AG08396 (cell line): ENCODE measurements around the gene CCDC78.
A peak's percentile ranks its signal among the peaks of the same experiment; 100 is the strongest.
"Not testable (repeated sequence)": the region's sequence is repeated elsewhere in the genome, so short reads cannot be mapped to it uniquely, and the experiment has no call there.

Experiments used
- DNase-seq: peaks from one replicate; pipeline ENCODE4 v3.0.0; 2012; ENCODE audit warnings: low spot score, mixed read lengths

Gene CCDC78

GRCh38 chr16:693364-693763, 32.9 kb downstream of the CCDC78 start:
- no peak for DNase-seq

- DNase-seq: no peak
Measured at GRCh38 chr16:692356-693108, 33.7 kb downstream of the CCDC78 start.

DNA sequence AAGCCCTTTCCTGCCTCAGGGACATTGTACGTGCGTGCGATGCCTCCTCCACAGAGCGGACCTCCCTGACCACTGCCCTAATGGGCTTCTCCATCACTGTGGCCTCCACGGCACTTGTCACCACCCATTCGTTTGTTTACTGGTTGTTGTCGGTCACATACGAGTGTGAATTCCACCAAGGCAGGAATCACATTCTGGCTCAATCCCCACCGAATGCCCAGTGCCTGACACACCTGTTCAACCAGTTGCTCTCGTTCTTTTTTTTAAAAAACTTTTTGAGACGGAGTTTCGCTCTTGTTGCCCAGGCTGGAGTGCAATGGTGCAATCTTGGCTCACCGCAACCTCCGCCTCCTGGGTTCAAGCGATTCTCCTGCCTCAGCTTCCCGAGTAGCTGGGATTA, 35.0 kb downstream of the CCDC78 start:
- not testable (repeated sequence) for DNase-seq

GRCh38 chr16:689175-689897, 36.9 kb downstream of the CCDC78 start:
- no peak for DNase-seq

- no peak for DNase-seq
Measured at GRCh38 chr16:687499-687898, 38.7 kb downstream of the CCDC78 start.

- DNase-seq: no peak
Measured at GRCh38 chr16:686459-687260, 39.6 kb downstream of the CCDC78 start.

- DNase-seq: peak; percentile 69
Measured at GRCh38 chr16:685967-686366, 40.3 kb downstream of the CCDC78 start.

DNA sequence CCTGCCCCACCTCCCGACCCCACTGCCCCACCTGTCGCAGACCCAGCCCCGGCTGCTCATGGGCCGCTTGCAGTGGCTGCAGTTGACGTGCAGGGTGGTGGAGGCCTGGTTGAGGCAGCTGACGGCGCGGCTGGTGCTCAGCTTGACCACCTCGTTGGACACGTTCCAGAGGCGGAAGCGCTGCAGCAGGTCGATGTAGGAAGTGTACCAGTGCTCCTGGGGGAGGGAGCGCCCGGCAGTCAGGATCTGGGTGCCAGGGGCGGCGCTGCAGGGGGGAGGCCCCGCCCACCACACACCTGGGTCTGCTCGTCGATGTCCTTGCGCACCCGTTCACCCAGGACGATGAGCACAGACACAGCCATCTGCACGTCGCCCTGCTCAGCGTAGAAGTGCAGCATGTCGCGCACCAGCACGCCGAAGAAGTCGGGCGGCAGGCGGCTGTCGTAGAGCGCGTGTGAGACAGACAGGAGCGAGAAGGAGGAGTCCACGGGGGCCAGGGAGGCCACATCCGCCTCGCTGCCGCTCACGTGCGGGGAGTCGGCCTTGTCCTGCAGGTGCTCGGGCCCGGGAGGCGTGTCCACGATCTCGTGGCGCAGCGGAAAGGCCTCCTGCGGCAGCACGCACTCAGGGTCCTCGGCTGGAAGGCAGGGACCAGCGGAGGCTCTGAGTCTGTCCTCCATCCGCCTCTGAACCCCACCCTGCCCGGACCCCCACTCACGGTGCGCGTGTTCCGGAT, 41.1 kb downstream of the CCDC78 start:
- no peak for DNase-seq

- peak; percentile 95 for DNase-seq
Measured at GRCh38 chr16:684071-684794, 42.0 kb downstream of the CCDC78 start, which contains the start of gene JMJD8. JMJD8 (minus strand) TSS chr16:684334; CDS start chr16:684319, 15 bp downstream.

DNA sequence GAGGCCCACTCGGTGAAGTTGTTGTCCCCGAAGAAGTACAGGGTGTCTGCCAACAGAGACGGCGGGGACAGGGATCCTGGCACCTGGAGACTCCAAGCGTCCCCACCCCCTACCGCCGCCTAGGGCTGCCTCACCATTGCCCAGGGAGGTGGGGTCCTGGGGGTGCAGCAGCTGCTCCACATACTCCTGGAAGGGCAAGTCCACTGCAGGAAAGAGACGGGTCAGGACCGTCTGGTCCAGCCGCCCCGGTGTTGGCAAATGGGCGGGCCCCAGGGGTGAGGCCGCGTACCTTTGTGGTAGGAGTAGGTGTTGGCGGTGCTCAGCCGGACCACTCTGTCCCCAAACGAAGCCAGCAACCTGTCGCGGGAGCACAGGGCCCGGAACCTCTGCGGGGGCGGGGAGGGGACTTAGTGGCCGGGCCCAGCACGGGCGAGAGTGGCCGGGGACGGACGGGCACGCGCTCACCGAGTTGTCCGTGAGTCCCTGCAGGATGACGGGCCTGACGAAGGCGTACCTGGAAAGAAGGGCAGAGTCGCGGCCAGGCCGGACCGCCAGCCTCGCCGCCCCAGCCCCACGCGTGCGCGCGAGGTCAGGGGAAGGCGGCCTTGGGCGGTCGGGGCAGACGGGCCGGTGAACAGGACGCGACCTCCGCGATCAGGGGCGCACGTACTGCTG, 42.7 kb downstream of the CCDC78 start:
- DNase-seq: no peak

DNA sequence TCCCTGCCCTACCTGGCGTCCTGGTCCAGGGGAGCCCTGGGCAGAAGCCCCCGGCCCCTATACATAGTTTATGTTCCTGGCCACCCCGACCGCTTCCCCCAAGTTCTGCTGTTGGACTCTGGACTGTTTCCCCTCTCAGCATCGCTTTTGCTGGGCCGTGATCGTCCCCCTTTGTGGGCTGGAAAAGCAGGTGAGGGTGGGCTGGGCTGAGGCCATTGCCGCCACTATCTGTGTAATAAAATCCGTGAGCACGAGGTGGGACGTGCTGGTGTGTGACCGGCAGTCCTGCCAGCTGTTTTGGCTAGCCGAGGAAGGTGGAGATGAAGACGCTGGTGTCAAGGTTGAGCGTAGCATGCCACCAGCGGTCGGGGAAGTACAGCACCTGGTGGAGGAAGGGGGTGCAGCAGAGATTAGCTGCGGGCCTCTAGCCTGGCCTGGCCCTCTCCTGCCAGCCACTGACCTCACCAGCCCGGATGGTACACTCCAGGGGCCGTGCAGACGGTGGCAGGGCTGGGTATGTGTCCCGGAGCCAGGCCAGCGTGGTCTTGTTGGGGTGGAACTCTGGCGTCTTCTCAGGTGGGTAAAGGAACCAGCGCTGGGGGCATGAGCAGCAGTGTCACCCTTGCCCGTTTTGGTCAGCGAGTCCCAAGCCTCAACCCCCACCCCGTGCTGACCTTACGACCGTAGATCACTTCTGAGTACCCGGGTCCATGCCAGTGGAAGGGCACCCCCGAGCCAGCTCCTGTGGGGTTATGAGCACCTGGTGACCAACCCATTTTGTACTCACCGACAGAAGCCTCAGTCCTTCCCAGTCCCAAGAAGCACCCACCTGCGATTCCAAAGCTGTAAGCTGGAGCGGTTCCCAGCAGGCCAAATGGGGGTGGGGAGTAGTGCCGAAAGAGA, 43.5 kb downstream of the CCDC78 start:
- DNase-seq: no peak

GRCh38 chr16:681746-682427, 44.4 kb downstream of the CCDC78 start:
- no peak for DNase-seq

DNA sequence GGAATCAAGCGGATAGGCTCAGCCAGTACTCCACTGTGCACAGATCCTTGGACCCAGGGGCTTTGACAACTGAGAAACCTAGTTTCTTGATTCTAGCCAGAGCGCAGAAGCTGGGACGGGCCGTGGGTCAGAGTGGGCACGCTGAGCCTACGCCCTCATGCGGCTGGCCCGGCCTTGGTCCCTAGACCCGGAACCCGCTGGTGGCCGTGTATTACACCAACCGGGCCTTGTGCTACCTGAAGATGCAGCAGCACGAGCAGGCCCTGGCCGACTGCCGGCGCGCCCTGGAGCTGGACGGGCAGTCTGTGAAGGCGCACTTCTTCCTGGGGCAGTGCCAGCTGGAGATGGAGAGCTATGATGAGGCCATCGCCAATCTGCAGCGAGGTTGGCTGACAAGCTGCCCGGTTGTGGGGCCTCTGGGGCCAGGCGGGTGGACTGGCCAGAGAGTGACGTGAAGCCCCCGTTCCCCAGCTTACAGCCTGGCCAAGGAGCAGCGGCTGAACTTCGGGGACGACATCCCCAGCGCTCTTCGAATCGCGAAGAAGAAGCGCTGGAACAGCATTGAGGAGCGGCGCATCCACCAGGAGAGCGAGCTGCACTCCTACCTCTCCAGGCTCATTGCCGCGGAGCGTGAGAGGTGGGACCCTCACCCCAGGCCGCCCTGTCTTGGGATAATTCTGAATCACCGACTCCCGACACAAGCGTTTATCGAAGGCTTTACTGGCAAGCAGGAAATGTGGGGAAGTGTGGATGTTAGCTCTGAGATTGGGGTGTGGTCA, 45.1 kb downstream of the CCDC78 start:
- DNase-seq: peak; percentile 47

DNA sequence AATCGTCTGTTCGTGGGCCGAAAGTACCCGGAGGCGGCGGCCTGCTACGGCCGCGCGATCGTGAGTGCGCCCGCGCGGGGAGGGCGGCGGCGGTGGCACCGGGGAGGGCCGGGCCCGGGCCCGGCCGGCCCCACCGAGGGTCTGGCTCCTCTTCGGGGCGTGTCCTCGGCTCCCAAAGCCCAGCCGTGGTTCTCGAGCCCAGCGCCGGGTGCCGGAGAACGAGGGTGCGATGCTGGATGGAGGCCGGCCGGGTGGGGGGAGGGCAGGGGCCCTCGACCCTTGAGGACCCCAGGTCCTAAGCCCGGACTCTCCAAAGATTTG, 45.7 kb downstream of the CCDC78 start:
- peak; percentile 43 for DNase-seq

DNA sequence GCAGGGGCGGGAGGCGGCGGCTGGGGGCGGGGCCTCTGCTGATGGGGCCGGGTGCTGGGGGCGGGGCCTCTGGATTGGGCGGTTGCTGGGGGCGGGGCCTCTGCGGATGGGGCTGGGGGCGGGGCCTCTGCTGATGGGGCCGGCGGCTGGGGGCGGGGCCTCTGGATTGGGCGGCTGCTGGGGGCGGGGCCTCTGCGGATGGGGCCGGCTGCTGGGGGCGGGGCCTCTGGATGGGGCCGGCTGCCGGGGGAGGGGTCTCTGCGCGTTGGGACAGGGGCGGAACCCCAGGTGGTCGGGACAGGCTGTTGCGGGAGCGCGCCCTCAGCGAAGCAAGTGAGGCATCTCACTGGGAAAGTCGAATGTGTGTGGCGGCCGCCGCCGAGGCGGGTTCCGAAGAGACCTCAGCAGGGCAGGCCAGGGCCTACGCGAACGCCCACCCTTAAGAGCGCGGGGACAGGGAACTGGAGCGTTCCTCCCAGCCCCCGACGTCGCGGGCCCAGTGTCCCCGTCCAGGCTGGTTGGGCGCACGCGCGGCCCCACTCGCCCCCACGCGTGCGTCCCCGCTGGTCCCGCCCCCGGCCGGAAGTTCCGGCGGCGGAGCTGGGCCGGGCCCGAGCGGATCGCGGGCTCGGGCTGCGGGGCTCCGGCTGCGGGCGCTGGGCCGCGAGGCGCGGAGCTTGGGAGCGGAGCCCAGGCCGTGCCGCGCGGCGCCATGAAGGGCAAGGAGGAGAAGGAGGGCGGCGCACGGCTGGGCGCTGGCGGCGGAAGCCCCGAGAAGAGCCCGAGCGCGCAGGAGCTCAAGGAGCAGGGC, 46.2 kb downstream of the CCDC78 start, which contains the start of gene STUB1:
TSS of gene STUB1 (plus strand) at position 597 of the 811 bp plus-strand sequence. CDS start at position 713, 116 bp downstream.
- DNase-seq: peak; percentile 94

DNA sequence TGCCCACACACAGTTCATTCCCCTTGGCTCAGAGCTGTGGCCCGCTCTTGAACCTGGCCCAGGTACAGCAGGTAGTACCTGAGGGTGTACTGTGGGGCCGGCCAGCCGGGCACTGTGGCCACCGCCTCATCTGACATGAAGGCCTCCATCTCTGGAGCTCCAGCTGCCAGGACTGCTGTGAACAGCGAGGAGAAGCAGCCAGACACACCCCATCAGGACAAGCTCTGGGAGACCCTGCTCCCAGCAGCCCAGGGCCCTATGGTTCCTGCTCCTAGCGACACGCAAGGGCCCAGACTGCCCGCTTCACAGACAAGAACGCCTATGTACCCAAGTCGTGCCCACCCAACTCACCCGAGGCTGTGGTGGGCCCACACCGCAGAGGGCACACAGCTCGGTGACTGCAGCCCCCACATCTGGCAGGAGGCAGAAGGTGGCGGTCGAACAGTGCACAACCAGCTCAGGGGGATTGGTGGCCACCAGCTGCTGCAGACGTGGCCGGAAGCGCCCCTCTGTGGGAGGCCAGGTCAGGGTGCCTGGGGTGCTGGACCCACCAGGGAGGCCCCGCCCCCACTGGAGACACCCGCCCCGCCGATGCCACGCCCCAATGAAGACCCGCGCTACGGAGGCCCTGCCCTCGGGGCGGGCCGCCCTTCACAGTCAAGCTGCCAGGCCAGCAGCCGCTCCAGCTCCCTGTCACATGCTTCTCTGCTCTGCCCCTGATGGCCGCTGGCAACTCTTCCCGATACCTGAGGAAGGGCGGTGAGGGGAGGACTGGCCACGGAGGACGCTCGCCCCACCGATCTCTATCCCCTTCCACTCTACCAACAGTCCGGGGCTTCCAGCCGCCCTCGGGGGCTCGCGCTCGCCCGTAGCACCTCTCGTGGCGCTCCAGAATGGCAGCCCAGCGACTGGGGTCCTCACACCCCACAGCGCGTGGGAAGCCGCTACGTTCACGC, 47.1 kb downstream of the CCDC78 start:
- peak; percentile 60 for DNase-seq
